AG10803 (cell line): ENCODE results near the gene CA11.

Experiments
- DNase-seq: peaks from one replicate; pipeline ENCODE4 v3.0.0; 2010; ENCODE audit warnings: low read depth
- H3K4me3 ChIP-seq: 2 replicates; pipeline ENCODE4 v1.5.1; 2011; ENCODE audit warnings: mild to moderate bottlenecking, low read length, control low read depth
- TF ChIP-seq, protein P1 (sequence below): conservative IDR thresholded peaks from 2 replicates; pipeline ENCODE4 v1.5.1; 2011; ENCODE audit warnings: mild to moderate bottlenecking, low read length, control low read depth, inconsistent platforms

The CA11 gene

DNA sequence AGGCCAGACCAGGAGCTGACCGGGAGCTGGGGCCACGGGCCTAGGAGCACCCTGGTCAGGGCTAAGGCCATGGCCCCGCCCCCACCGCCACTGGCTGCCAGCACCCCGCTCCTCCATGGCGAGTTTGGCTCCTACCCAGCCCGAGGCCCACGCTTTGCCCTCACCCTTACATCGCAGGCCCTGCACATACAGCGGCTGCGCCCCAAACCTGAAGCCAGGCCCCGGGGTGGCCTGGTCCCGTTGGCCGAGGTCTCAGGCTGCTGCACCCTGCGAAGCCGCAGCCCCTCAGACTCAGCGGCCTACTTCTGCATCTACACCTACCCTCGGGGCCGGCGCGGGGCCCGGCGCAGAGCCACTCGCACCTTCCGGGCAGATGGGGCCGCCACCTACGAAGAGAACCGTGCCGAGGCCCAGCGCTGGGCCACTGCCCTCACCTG is 20.1 kb downstream of the CA11 start:
- no peak overlapping the region for H3K4me3 ChIP-seq
- DNase-seq = no peak
- TF ChIP-seq, protein P1, sequence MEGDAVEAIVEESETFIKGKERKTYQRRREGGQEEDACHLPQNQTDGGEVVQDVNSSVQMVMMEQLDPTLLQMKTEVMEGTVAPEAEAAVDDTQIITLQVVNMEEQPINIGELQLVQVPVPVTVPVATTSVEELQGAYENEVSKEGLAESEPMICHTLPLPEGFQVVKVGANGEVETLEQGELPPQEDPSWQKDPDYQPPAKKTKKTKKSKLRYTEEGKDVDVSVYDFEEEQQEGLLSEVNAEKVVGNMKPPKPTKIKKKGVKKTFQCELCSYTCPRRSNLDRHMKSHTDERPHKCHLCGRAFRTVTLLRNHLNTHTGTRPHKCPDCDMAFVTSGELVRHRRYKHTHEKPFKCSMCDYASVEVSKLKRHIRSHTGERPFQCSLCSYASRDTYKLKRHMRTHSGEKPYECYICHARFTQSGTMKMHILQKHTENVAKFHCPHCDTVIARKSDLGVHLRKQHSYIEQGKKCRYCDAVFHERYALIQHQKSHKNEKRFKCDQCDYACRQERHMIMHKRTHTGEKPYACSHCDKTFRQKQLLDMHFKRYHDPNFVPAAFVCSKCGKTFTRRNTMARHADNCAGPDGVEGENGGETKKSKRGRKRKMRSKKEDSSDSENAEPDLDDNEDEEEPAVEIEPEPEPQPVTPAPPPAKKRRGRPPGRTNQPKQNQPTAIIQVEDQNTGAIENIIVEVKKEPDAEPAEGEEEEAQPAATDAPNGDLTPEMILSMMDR = no peak

DNA sequence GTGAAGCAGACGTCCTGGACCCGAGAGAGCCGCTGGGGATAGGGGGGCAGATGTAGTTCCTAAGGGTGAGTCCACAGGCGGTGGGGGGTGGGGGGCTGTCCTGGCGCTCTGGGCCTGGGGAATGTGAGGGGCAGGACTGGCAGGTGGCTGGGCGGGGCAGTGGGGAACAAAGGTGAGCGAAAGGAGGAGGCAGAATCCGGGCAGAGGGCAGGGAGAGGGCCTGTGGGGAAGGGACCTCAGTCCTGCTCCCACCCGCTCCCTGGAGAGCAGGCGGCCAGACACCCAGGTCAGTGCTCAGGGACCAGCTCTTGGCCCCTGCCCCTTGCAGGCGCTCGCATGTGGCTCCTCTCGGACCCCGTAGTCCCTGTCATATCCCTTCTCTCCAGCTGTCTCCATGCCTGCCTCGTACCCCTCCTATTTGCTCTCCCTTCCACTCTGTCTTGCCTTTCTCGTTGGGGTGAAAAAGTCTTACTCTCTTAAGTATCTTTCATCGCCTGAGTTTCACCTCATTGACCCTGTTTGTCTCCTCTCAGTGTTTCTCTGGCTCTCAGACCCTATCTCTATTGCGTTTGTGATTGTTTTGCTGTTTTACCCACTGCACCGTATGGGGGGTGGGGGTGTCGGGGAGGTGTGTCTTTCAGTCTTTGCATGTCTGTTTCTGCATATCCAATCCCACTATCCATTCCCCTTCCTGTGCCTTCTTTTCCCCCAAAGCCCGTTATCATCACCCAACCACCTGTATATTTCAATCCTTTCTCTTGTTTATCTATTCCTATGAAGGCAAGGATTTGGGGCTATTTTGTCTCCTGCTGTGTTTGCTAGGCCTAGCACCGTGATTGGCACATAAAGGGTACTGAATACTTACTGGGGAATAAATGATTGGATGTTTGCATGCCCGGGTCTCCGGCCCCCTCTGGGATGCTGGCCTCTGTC is 20.9 kb downstream of the CA11 start:
- H3K4me3 ChIP-seq = peak overlapping the region; percentile 69
- DNase-seq = no peak
- TF ChIP-seq, protein P1 = no peak

DNA sequence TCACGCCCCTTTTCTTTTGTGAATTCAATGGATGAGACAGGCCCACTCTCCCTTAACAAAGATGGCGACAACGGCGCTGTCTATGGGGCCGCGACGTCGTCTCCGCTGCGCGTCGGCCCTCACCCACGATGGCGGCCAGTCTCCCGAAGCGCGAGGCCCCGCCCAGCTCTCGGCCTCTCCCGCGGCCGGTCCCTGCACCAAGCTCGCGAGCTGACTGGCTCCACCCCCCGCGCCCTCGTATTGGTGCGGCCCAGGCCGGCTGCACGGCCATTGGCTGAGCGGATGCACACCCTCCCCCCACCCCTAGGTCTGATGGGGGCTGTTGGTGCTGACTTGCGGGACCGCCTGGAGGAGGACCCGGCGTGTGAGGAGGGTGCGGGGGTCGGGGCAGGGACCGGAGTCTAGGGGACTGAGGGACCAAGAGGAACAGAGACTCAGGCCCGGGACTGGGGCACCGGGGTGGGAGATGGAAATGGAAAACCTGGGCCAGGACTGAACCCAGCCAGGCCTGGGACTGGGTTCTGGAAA is 21.9 kb downstream of the CA11 start:
- TF ChIP-seq, protein P1 = no peak
- DNase-seq = peak; percentile 97
- peak overlapping the region; percentile 69 for H3K4me3 ChIP-seq

DNA sequence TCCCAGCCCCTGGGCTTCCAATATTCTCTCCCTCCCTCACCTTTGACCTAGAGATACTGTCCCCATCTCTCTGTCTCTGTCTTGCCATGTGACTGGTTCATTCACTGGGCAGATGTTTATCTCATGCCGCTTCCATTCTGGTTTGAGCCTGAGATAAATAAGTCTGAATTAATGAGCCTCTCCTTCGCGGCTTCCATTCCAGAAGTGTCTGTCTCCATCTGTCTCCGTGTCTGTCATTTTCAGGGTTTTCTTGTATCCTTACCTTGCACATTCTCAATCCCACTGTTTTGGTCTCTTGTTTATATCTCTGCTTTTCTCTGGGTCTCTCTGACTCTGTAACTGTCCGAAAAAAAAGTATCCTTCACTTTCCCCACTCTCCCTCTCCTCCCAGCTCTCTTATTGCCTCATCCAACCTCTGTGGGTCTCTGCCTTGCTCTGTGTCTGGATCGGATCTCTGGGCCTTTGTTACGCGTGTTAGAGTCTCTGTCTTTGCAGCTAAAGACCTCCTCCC is 22.4 kb downstream of the CA11 start:
- no peak for DNase-seq
- peak overlapping the region; percentile 59 for H3K4me3 ChIP-seq
- TF ChIP-seq, protein P1 = no peak

DNA sequence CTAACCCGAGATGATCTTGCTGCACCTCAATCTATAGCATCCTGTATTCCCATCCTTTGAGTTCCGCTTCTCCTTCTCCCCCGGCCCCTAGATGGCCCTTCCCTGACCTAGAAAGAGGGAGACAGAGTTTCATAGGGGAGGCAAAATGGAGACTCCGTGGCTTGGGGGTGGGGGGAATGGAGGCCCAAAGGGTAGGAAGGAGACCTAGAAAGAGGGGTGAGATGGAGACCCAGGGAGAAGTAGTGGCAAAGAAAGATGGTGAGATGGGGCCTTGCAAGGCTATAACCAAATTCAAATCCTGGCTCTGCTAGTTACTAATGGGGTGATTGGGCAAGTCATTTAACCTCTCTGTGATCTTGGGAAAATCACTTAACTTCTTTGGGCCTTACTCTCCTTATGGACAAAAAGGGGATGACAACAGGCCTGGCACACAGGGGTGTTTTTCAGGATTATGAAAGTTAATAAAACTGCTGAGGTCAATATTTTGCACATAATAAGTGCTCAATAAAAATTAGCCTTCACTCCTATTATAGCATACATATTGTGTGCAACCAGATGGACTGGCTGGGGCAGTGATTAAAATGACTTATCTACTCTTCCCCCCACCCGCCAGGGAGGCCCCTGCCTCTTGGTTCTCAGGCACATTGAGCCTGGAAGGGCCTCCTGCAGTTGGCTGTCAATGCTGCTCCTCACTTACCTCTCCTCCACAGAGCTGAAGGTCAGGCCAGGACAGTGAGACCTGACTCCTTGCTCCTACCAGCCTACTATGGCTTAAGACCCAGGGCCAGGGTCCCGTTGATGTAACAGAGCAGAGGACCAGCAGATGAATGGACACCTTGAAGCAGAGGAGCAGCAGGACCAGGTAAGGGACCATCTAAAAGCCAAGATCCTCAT is 26.0 kb downstream of the CA11 start:
- peak; percentile 53 for DNase-seq
- TF ChIP-seq, protein P1 = no peak; the same call in 1 of the 2 replicates
- H3K4me3 ChIP-seq = peak overlapping the region; percentile 92

DNA sequence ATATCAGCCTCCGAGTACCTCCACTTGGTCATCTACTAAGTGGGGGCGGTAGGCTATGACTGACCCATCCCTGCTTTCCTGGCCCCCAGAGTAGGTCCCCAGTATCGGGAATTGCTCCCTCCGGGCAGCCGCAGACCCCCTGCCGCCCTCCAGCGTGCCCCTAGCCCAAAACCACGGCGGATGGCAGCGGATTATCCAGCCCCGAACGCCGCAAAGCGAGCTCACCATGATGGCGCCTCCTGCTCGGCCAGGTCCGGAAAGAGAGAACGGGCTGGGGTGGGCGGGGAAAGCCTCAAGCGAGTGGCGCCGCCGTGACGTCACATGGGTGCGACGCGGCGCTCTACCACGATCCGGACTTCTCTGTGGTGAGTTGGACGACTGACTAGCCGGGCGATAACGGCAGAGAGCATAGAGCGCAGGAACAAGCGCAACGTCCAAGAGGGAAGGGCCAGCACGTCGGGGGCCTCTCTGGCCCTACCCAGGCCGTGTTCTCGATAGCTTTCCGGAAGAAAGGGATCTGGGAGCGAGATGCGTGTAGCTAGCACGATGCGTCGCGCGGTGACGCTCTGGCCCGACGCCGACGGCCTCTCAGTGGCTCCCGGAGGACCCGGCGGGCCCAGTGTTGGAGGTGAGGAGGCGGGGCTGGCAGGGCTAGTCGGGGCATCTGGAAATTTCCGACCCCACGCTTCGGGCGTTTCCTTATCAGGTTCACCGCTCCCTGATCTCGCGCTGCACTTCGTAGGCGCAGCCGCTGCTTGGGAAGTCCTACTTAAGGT is 26.9 kb downstream of the CA11 start, which contains the start of the genes RPL18 and SPHK2:
Gene RPL18, minus strand, starts transcription at position 263 of the 776 bp plus-strand sequence. Its CDS starts 35 bp downstream, at position 228.
Gene SPHK2, plus strand, starts transcription at position 591 of the 776 bp plus-strand sequence. CDS start 1,009 bp downstream, outside the sequence.
- DNase-seq = peak; percentile 100
- TF ChIP-seq, protein P1 = no peak
- peak within 1 kb of the TSS; percentile 98 for H3K4me3 ChIP-seq
